Measurements from ENCODE around the gene OGFOD2.

Gene OGFOD2

DNA sequence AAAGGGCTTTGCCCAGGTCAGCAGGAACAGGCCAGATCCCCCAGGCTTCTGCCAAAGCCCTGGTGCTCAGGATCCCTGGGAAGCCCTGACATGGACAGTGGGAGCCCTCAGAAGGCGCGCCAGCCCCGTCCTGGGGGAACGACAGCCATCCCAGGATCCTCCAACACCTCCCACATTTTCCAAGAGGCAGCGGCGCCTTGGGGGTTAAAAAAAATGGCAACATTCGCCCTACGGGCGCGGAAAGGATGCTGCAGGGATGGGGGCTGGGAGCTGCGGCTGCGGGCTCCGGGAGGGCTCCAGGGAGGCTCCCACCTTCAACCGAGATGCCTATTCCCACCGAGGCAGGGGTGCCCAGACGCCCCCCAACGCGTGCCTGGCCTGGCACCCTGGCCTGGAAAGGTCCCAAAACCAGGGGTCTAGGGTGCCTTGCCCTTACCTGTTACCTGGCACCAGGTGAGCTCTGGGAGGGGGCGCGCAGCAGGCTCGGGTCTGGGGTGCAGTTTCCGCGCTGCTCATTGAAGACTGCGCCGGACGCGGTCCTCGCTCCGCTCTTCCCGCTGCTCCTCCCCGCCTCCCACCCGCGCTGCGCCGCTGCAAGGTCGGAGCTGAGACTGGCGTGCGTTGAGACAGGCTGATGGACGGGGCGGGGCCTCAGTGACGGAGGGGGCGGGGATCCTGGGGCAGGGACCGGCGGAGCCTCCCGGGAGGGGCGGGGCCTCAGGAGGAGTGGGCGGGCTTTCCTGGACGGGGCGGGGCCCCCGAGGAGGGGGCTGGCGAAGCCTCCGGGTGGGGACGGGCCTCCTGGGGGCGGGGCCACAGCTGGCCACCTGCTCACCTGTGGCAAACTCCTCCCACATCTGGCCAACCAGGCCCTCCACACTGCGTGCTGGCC is 8.9 kb upstream of the OGFOD2 start, which contains the start of gene ABCB9:
TSS of gene ABCB9 (minus strand) at position 613 of the 892 bp plus-strand sequence. CDS start 6,228 bp downstream, outside the sequence.
- H3K9ac ChIP-seq (ENCODE audit: low read length) = peak within 1 kb of the TSS; percentile 53; the same call in 1 of the 2 replicates
- no peaks in the 10 kb centered on the region for H3K27me3 ChIP-seq (replicated peaks; ENCODE audit: insufficient read depth, low read length)
- H3K4me2 ChIP-seq (ENCODE audit: low read depth, low read length) = peak within 1 kb of the TSS; percentile 82
- no peaks in the 10 kb centered on the region for H3K9me2 ChIP-seq (replicated peaks; ENCODE audit: insufficient read depth, low read length)
- DNase-seq = peak; percentile 86
- H3K27ac ChIP-seq (ENCODE audit: low read length) = no peak within 1 kb of the TSS
- H3K4me1 ChIP-seq (ENCODE audit: low read length) = peaks cover 3% of the 10 kb centered on the region; the same call in 1 of the 2 replicates
- H3F3A ChIP-seq (ENCODE audit: insufficient read depth, low read length) = no peaks in the 10 kb centered on the region
- no peaks in the 10 kb centered on the region for H3K36me3 ChIP-seq (replicated peaks; ENCODE audit: insufficient read depth, low read length)
- no peaks in the 10 kb centered on the region for H4K20me1 ChIP-seq (ENCODE audit: insufficient read depth, low read length)
- TF ChIP-seq EZH2 (optimal IDR thresholded peaks at IDR 0.05; ENCODE audit: low read depth, low read length) = no peak
- TF ChIP-seq, protein P1, sequence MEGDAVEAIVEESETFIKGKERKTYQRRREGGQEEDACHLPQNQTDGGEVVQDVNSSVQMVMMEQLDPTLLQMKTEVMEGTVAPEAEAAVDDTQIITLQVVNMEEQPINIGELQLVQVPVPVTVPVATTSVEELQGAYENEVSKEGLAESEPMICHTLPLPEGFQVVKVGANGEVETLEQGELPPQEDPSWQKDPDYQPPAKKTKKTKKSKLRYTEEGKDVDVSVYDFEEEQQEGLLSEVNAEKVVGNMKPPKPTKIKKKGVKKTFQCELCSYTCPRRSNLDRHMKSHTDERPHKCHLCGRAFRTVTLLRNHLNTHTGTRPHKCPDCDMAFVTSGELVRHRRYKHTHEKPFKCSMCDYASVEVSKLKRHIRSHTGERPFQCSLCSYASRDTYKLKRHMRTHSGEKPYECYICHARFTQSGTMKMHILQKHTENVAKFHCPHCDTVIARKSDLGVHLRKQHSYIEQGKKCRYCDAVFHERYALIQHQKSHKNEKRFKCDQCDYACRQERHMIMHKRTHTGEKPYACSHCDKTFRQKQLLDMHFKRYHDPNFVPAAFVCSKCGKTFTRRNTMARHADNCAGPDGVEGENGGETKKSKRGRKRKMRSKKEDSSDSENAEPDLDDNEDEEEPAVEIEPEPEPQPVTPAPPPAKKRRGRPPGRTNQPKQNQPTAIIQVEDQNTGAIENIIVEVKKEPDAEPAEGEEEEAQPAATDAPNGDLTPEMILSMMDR (IDR thresholded peaks at IDR 0.05; ENCODE audit: low read length) = no peak
- no peak for TF ChIP-seq EZH2phosphoT487 (IDR thresholded peaks at IDR 0.05; ENCODE audit: low read length)
- H3K79me2 ChIP-seq (ENCODE audit: low read length) = no peaks in the 10 kb centered on the region
- no peaks in the 10 kb centered on the region for H3K9me3 ChIP-seq (replicated peaks; ENCODE audit: insufficient read depth, low read length)
- H3K4me3 ChIP-seq (ENCODE audit: low read length) = peak within 1 kb of the TSS; percentile 75
- peak within 1 kb of the TSS; percentile 74; the same call in 1 of the 2 replicates for H2AFZ ChIP-seq (ENCODE audit: low read length)

DNA sequence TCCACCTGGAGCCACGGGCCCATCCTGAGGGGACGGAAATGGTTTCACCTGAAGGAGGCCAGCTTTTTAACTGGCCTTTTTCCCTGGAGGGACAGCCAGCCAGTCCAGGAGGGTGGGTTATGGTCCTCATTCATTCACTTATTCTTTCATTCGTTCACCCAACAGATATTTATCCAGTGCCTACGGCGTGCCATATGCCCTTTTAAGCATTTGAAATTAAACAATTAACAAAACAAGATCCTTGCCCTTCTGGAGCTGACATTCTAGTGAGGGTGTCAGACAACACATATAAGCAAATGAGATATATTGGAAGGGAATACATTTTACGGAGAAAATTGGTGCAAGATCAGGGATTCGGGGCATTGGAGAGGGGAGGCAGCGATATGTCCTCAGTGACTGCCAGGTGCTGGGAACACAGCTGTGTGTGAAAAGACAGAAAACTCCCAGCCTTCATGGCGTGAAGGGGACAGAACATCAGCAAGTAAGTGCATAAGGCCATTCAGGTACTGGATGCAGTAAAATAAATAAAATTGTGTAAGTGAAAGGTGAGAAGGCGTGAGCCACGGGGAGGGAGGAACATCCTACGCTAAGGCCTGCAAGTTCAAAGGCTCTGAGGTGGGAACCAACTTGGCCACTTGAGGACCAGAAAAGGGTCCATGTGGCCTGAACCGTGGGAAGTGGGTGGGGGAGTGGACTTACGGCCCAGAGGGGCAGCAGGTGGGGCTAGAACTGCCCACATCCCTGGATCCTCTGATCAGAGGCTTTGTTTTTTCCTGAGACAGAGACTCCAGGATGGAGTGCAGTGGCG is 8.1 kb upstream of the OGFOD2 start:
- Histone ChIP-seq H3K4me3 (ENCODE audit: low read length) (peak overlapping the region; percentile 31; the same call in 1 of the 2 replicates), H2AFZ (ENCODE audit: low read length) (peak overlapping the region; percentile 74; the same call in 1 of the 2 replicates), H3K9me2 (replicated peaks; ENCODE audit: insufficient read depth, low read length) (no peaks in the 10 kb centered on the region), H3K79me2 (ENCODE audit: low read length) (no peaks in the 10 kb centered on the region), H3K27ac (ENCODE audit: low read length) (no peak overlapping the region), H3K4me2 (ENCODE audit: low read depth, low read length) (peak overlapping the region; percentile 32; the same call in 1 of the 2 replicates), H3K9ac (ENCODE audit: low read length) (no peak overlapping the region), H3K27me3 (replicated peaks; ENCODE audit: insufficient read depth, low read length) (no peaks in the 10 kb centered on the region), H3K36me3 (replicated peaks; ENCODE audit: insufficient read depth, low read length) (no peaks in the 10 kb centered on the region), H3K4me1 (ENCODE audit: low read length) (peaks cover 3% of the 10 kb centered on the region; the same call in 1 of the 2 replicates), H3K9me3 (replicated peaks; ENCODE audit: insufficient read depth, low read length) (no peaks in the 10 kb centered on the region), H3F3A (ENCODE audit: insufficient read depth, low read length) (no peaks in the 10 kb centered on the region), H4K20me1 (ENCODE audit: insufficient read depth, low read length) (no peaks in the 10 kb centered on the region)
- no peak for DNase-seq
- TF ChIP-seq EZH2 (optimal IDR thresholded peaks at IDR 0.05; ENCODE audit: low read depth, low read length) = no peak
- no peak for TF ChIP-seq EZH2phosphoT487 (IDR thresholded peaks at IDR 0.05; ENCODE audit: low read length)
- TF ChIP-seq, protein P1 (IDR thresholded peaks at IDR 0.05; ENCODE audit: low read length) = no peak

DNA sequence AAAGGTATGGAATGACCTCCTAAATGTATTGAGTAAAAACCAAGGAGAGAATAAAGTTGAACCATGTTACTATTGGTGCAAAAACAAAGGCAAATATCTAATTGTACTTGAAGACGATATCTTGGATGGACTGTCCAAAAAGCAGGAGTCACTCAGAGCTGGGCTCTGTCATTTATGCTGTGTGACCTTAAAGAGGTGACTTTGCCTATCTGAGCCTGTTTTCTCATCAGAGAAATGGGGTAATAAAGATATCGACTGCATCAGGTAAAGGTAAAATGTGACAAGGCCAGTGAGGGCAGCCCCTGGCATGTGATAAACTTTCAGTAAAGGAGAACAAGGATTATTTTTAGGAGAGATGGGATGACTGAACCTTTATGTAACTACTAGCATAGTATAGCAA is 6.9 kb upstream of the OGFOD2 start:
- Histone ChIP-seq H3K36me3 (replicated peaks; ENCODE audit: insufficient read depth, low read length) (no peaks in the 10 kb centered on the region), H3K9me3 (replicated peaks; ENCODE audit: insufficient read depth, low read length) (no peaks in the 10 kb centered on the region), H3K4me3 (ENCODE audit: low read length) (no peak overlapping the region), H3K79me2 (ENCODE audit: low read length) (no peaks in the 10 kb centered on the region), H3K4me2 (ENCODE audit: low read depth, low read length) (no peak overlapping the region), H4K20me1 (ENCODE audit: insufficient read depth, low read length) (no peaks in the 10 kb centered on the region), H3K27ac (ENCODE audit: low read length) (no peak overlapping the region), H3K9me2 (replicated peaks; ENCODE audit: insufficient read depth, low read length) (no peaks in the 10 kb centered on the region), H3K9ac (ENCODE audit: low read length) (no peak overlapping the region), H2AFZ (ENCODE audit: low read length) (no peak overlapping the region), H3K4me1 (ENCODE audit: low read length) (peaks cover 3% of the 10 kb centered on the region; the same call in 1 of the 2 replicates), H3F3A (ENCODE audit: insufficient read depth, low read length) (no peaks in the 10 kb centered on the region), H3K27me3 (replicated peaks; ENCODE audit: insufficient read depth, low read length) (no peaks in the 10 kb centered on the region)
- DNase-seq = no peak
- TF ChIP-seq EZH2phosphoT487 (IDR thresholded peaks at IDR 0.05; ENCODE audit: low read length) (no peak), EZH2 (optimal IDR thresholded peaks at IDR 0.05; ENCODE audit: low read depth, low read length) (no peak)
- TF ChIP-seq, protein P1 (IDR thresholded peaks at IDR 0.05; ENCODE audit: low read length) = no peak

Data from MM.1S (cell line).